Urinary bladder (tissue), 4 donors: ENCODE measurements around the gene RAMP3. TPM values are rescaled to one million over a fixed set of nuclear protein-coding genes. Genes with fewer than 3 reads are reported as not detected.

Experiments
- DNase-seq: peaks from one replicate; pipeline ENCODE4 v3.0.0-alpha.2; 2015; ENCODE audit errors: extremely low spot score
- H3K27ac ChIP-seq: one replicate; pipeline ENCODE4 v1.5.1; 2013; ENCODE audit warnings: low read depth, mild to moderate bottlenecking, moderate library complexity
- H3K36me3 ChIP-seq: one replicate; pipeline ENCODE4 v1.6.1; 2013; ENCODE audit warnings: mild to moderate bottlenecking, moderate library complexity; ENCODE audit not compliant: insufficient read depth
- H3K4me1 ChIP-seq: one replicate; pipeline ENCODE4 v1.6.1; 2013; ENCODE audit warnings: mild to moderate bottlenecking, moderate library complexity; ENCODE audit not compliant: insufficient read depth
- H3K4me3 ChIP-seq: one replicate; pipeline ENCODE4 v1.5.1; 2013; ENCODE audit warnings: low read depth, low read length
- WGBS: extraction: QIAGEN DNeasy Blood & Tissue Kit; methylation state at CpG from one replicate; pipeline ENCODE4 v1.1.7; 2013; 5-methylcytosine and 5-hydroxymethylcytosine counted together
- polyA plus RNA-seq: library from polyadenylated mRNA; stranded (reverse); fragments of 200-250 nt; gene quantifications from one replicate; pipeline ENCODE4 v1.2.3, GENCODE V29; 2013
- total RNA-seq: library from RNA; depleted of rRNA; stranded (reverse); fragments of >200 nt; gene quantifications from one replicate; pipeline ENCODE4 v1.2.3, GENCODE V29; 2014
- donor health status: healthy with polysubstance abuse.
- donor health status: healthy.

RAMP3 gene
- total and polyA plus RNA-seq, 2 donors: 5.7 to 51.4 TPM

- 59% methylated on average over 12 of the region's 12 CpGs for WGBS
- Histone ChIP-seq H3K27ac (no peak overlapping the region), H3K4me1 (no peaks in the 10 kb centered on the region), H3K36me3 (no peaks in the 10 kb centered on the region), H3K4me3 (no peak overlapping the region)
- DNase-seq: no peak
Measured at GRCh38 chr7:45123913-45124710, 33.5 kb upstream of the RAMP3 start.

- Histone ChIP-seq H3K4me3 (no peak overlapping the region), H3K36me3 (no peaks in the 10 kb centered on the region), H3K27ac (no peak overlapping the region), H3K4me1 (no peaks in the 10 kb centered on the region)
- WGBS: 89% methylated on average over 11 of the region's 11 CpGs
- DNase-seq: no peak
Measured at GRCh38 chr7:45125193-45125904, 32.2 kb upstream of the RAMP3 start.

GRCh38 chr7:45126201-45126600 is 31.4 kb upstream of the RAMP3 start:
- Histone ChIP-seq H3K27ac (no peak overlapping the region), H3K4me1 (no peaks in the 10 kb centered on the region), H3K4me3 (no peak overlapping the region), H3K36me3 (no peaks in the 10 kb centered on the region)
- DNase-seq: no peak
- 79% methylated on average over 6 of the region's 6 CpGs for WGBS

GRCh38 chr7:45126920-45127319 is 30.7 kb upstream of the RAMP3 start:
- Histone ChIP-seq H3K27ac (no peak overlapping the region), H3K4me3 (no peak overlapping the region), H3K4me1 (no peaks in the 10 kb centered on the region), H3K36me3 (no peaks in the 10 kb centered on the region)
- WGBS: 78% methylated on average over 6 of the region's 6 CpGs
- no peak for DNase-seq

GRCh38 chr7:45129181-45129800 is 28.3 kb upstream of the RAMP3 start:
- no peak for DNase-seq
- H3K4me1 ChIP-seq: no peaks in the 10 kb centered on the region
- H3K27ac ChIP-seq: no peak overlapping the region
- 74% methylated on average over 15 of the region's 15 CpGs for WGBS
- H3K36me3 ChIP-seq: no peaks in the 10 kb centered on the region
- no peak overlapping the region for H3K4me3 ChIP-seq

- DNase-seq: no peak
- no peaks in the 10 kb centered on the region for H3K36me3 ChIP-seq
- H3K4me3 ChIP-seq: no peak overlapping the region
- no peak overlapping the region for H3K27ac ChIP-seq
- WGBS: 64% methylated on average over 12 of the region's 12 CpGs
- H3K4me1 ChIP-seq: no peaks in the 10 kb centered on the region
Measured at GRCh38 chr7:45129906-45130305, 27.7 kb upstream of the RAMP3 start.

- 81% methylated on average over 9 of the region's 9 CpGs for WGBS
- no peak overlapping the region for H3K4me3 ChIP-seq
- no peak for DNase-seq
Measured at GRCh38 chr7:45130910-45131309, 26.7 kb upstream of the RAMP3 start.

GRCh38 chr7:45131891-45132290 is 25.7 kb upstream of the RAMP3 start:
- H3K4me3 ChIP-seq: no peak overlapping the region
- no peak for DNase-seq
- no peak overlapping the region for H3K27ac ChIP-seq
- no peaks in the 10 kb centered on the region for H3K36me3 ChIP-seq
- H3K4me1 ChIP-seq: no peaks in the 10 kb centered on the region
- WGBS: 66% methylated on average over 4 of the region's 4 CpGs

More at GRCh38 chr7:45130910-45131309, 26.7 kb upstream of the RAMP3 start:
- no peak overlapping the region for H3K27ac ChIP-seq
- no peaks in the 10 kb centered on the region for H3K4me1 ChIP-seq
- H3K36me3 ChIP-seq: no peaks in the 10 kb centered on the region

- WGBS: 82% methylated on average over 8 of the region's 8 CpGs
- H3K4me1 ChIP-seq: no peaks in the 10 kb centered on the region
- no peak for DNase-seq
- H3K36me3 ChIP-seq: no peaks in the 10 kb centered on the region
- no peak overlapping the region for H3K27ac ChIP-seq
- no peak overlapping the region for H3K4me3 ChIP-seq
Measured at GRCh38 chr7:45132708-45133320, 24.8 kb upstream of the RAMP3 start.

- Histone ChIP-seq H3K4me1 (no peaks in the 10 kb centered on the region), H3K4me3 (no peak overlapping the region), H3K27ac (no peak overlapping the region), H3K36me3 (no peaks in the 10 kb centered on the region)
- no peak for DNase-seq
- 88% methylated on average over 4 of the region's 4 CpGs for WGBS
Measured at GRCh38 chr7:45133352-45133751, 24.2 kb upstream of the RAMP3 start.

GRCh38 chr7:45133877-45134276 is 23.7 kb upstream of the RAMP3 start:
- Histone ChIP-seq H3K4me1 (no peaks in the 10 kb centered on the region), H3K27ac (no peak overlapping the region), H3K36me3 (no peaks in the 10 kb centered on the region), H3K4me3 (no peak overlapping the region)
- DNase-seq: no peak
- 89% methylated on average over 7 of the region's 7 CpGs for WGBS

- peak; percentile 29 for DNase-seq
- H3K4me3 ChIP-seq: no peak overlapping the region
- no peaks in the 10 kb centered on the region for H3K4me1 ChIP-seq
- H3K27ac ChIP-seq: no peak overlapping the region
- H3K36me3 ChIP-seq: no peaks in the 10 kb centered on the region
- WGBS: 44% methylated on average over 9 of the region's 9 CpGs
Measured at GRCh38 chr7:45136106-45137060, 21.2 kb upstream of the RAMP3 start.
